GM12878 (cell line): ENCODE data around the gene ELP1.

Source experiments
- CTCF ChIP-seq, 3 experiments: IDR thresholded peaks in 2 of 3; conservative IDR thresholded peaks in 1 of 3; 2 replicates each; pipeline ENCODE4 v1.5.1; 2011; ENCODE audit warnings: low read depth in 3 of 3, low read length in 3 of 3, mild to moderate bottlenecking in 3 of 3, control low read depth in 2 of 3, moderate library complexity in 2 of 3, inconsistent platforms in 1 of 3, mixed read lengths in 1 of 3; ENCODE audit not compliant: control insufficient read depth in 2 of 3, insufficient read depth in 1 of 3; ENCODE audit errors: extremely low read depth in 1 of 3
- RFX5 ChIP-seq: IDR thresholded peaks from 2 replicates; pipeline ENCODE4 v1.6.1; 2011; ENCODE audit warnings: low read depth, low read length, improper control_type of control experiment
- SRF ChIP-seq, 2 experiments: IDR thresholded peaks; 2 replicates each; pipeline ENCODE4 v1.6.1; 2011; ENCODE audit warnings: low read depth in 2 of 2, low read length in 2 of 2, mild to moderate bottlenecking in 1 of 2, moderate library complexity in 1 of 2
- TCF7 ChIP-seq: IDR thresholded peaks from 2 replicates; pipeline ENCODE4 v1.6.1; 2014; ENCODE audit warnings: antibody characterized with exemption, borderline replicate concordance

GRCh38 chr9:108877524-108877923, 56.4 kb downstream of the ELP1 start:
- no peak for TF ChIP-seq RFX5
- no peak for TF ChIP-seq CTCF (IDR thresholded peaks at IDR 0.05 in 2 of 3, conservative IDR thresholded peaks at IDR 0.05 in 1 of 3; ENCODE audit: control insufficient read depth in 2 of 3, extremely low read depth in 1 of 3, insufficient read depth in 1 of 3, low read depth in 3 of 3, low read length in 3 of 3)
- TF ChIP-seq SRF (IDR thresholded peaks at IDR 0.05; ENCODE audit: low read depth in 2 of 2, low read length in 2 of 2) = no peak
- TF ChIP-seq TCF7 = no peak
